ENCODE data around the gene AURKAIP1. TPM values are rescaled to one million over a fixed set of nuclear protein-coding genes. Genes with fewer than 3 reads are reported as not detected.

AURKAIP1 gene
- total and polyA plus RNA-seq, 7 experiments from 2014 or later, result 53.8 to 160 (median 65.2) TPM

DNA sequence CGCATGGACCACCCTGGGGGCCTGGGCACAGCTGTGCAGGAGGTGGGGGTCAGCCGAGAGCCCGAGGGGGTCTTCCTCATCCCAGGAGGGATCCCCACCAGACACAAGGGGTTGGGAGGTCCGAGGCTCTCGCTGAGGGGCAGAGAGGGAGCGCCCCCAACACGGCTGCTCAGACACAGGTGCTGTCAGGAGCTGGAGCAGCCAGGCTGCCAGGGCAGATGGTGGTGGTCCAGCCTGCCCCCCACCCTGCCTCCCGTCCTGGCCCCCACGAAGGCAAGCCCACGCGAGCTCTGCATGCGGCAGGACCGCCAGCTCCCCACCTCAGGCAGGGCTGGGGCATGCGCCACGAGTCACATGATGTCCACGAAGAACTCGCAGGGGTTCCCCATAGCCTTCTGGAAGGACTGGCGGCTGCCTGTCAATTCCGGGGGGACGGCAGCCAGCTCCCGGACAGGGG lies 39.2 kb downstream of the AURKAIP1 start:
- Mint-ChIP-seq H3K9me3 (peaks cover 0 to 3% (median 0%) of the 10 kb centered on the region in 11 donors), H3K27me3 (no peaks in the 10 kb centered on the region), H3K4me1 (no peaks in the 10 kb centered on the region), H3K27ac (no peak overlapping the region), H3K36me3 (peaks cover 0 to 5% (median 0%) of the 10 kb centered on the region in 5 donors), H3K4me3 (no peak overlapping the region)
- Histone ChIP-seq H3K27ac (ENCODE audit: low read depth, low read length) (no peak overlapping the region), H3K4me3 (ENCODE audit: low read length) (no peak overlapping the region), H3K36me3 (ENCODE audit: control insufficient read depth in 2 of 3, insufficient read depth in 3 of 3, low read length in 3 of 3) (peaks cover 0 to 23% (median 0%) of the 10 kb centered on the region in 3 experiments), H3K27me3 (ENCODE audit: control insufficient read depth in 2 of 2, insufficient read depth in 2 of 2, low read length in 2 of 2) (no peaks in the 10 kb centered on the region), H3K4me1 (ENCODE audit: control insufficient read depth in 2 of 2, insufficient read depth in 2 of 2, low read length in 2 of 2) (no peaks in the 10 kb centered on the region), H3K9me3 (ENCODE audit: control insufficient read depth in 2 of 3, low read length in 3 of 3) (no peaks in the 10 kb centered on the region)
- CTCF ChIA-PET, result no interaction called here
- POLR2A ChIA-PET, result interaction anchor here (0.7 to 1.3 kb wide), 2 partner anchors 12 to 16 kb away, joined by 3 read pairs; no protein-coding TSS in a partner anchor
- DNase-seq (no peak), ATAC-seq (no peak)
- intact Hi-C loops (cut with micrococcal nuclease), result no loop called here

DNA sequence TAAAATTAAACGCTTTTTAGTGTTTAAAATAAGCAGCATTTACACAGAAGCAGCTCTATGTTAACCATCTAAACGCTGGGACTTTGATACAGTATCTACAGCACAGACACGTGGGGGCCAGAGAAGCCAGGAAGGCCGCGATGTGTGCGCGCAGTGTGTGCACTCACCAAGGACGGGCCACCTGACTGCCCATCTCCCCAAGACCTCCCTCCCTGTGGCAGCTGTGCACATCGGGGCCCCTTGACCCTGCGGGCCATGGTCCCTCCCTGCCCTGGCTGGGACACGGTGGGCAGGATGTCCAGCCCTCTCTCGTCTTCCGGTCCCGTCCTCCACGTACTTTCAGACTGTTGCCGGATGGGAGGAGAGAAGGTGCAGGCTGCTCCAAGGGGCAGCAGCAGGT lies 39.7 kb downstream of the AURKAIP1 start:
- Mint-ChIP-seq H3K27ac (no peak overlapping the region), H3K4me3 (no peak overlapping the region), H3K4me1 (no peaks in the 10 kb centered on the region), H3K27me3 (no peaks in the 10 kb centered on the region), H3K36me3 (peaks cover 0 to 4% (median 0%) of the 10 kb centered on the region in 5 donors), H3K9me3 (no peaks in the 10 kb centered on the region)
- DNase-seq (no peak), ATAC-seq (no peak)
- peaks cover 0 to 21% (median 0%) of the 10 kb centered on the region in 3 experiments for H3K36me3 ChIP-seq (ENCODE audit: control insufficient read depth in 2 of 3, insufficient read depth in 3 of 3, low read length in 3 of 3)
- POLR2A ChIA-PET, result interaction anchor here (1.3 kb wide), 1 partner anchor 13 kb away, joined by 3 read pairs; no protein-coding TSS in a partner anchor
- CTCF ChIA-PET, result no interaction called here
- H3K9me3 ChIP-seq (ENCODE audit: control insufficient read depth in 2 of 3, low read length in 3 of 3), result no peaks in the 10 kb centered on the region
- H3K4me1 ChIP-seq (ENCODE audit: control insufficient read depth in 2 of 2, insufficient read depth in 2 of 2, low read length in 2 of 2), result no peaks in the 10 kb centered on the region
- H3K4me3 ChIP-seq (ENCODE audit: low read length), result no peak overlapping the region
- intact Hi-C loops (cut with micrococcal nuclease), result no loop called here
- no peaks in the 10 kb centered on the region for H3K27me3 ChIP-seq (ENCODE audit: control insufficient read depth in 2 of 2, insufficient read depth in 2 of 2, low read length in 2 of 2)
- no peak overlapping the region for H3K27ac ChIP-seq (ENCODE audit: low read depth, low read length)

DNA sequence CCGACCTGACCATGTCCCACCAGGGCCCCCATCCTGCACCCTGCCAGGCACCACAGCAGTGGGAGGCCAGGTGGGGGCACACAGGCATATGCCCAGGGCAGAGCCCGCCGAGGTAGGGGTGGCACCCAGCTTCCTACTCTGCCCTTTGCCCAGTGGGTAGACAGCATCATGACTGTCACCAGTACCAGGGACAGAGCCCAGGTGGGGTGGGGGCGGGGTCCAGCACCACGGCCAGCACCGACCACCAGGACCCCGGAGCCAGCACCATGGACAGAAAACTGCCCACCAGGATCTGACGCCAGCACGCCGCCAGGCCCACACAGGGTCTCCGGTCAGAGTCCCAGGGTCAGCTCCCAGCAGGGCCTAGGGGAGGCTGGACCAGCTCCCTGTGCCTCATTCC lies 40.2 kb downstream of the AURKAIP1 start:
- Mint-ChIP-seq H3K27ac (no peak overlapping the region), H3K4me3 (no peak overlapping the region), H3K27me3 (no peaks in the 10 kb centered on the region), H3K4me1 (peaks cover 0 to 2% (median under 1%) of the 10 kb centered on the region in 7 donors), H3K36me3 (peaks cover 0 to 4% (median 0%) of the 10 kb centered on the region in 5 donors), H3K9me3 (no peaks in the 10 kb centered on the region)
- Histone ChIP-seq H3K9me3 (ENCODE audit: control insufficient read depth in 2 of 3, low read length in 3 of 3) (no peaks in the 10 kb centered on the region), H3K27ac (ENCODE audit: low read depth, low read length) (no peak overlapping the region), H3K4me3 (ENCODE audit: low read length) (no peak overlapping the region), H3K36me3 (ENCODE audit: control insufficient read depth in 2 of 3, insufficient read depth in 3 of 3, low read length in 3 of 3) (peaks cover 0 to 17% (median 0%) of the 10 kb centered on the region in 3 experiments), H3K4me1 (ENCODE audit: control insufficient read depth in 2 of 2, insufficient read depth in 2 of 2, low read length in 2 of 2) (no peaks in the 10 kb centered on the region), H3K27me3 (ENCODE audit: control insufficient read depth in 2 of 2, insufficient read depth in 2 of 2, low read length in 2 of 2) (no peaks in the 10 kb centered on the region)
- ChIA-PET CTCF (no interaction called here), POLR2A (no interaction called here)
- no peak for ATAC-seq
- DNase-seq, result no peak
- intact Hi-C loops (cut with micrococcal nuclease), result no loop called here

DNA sequence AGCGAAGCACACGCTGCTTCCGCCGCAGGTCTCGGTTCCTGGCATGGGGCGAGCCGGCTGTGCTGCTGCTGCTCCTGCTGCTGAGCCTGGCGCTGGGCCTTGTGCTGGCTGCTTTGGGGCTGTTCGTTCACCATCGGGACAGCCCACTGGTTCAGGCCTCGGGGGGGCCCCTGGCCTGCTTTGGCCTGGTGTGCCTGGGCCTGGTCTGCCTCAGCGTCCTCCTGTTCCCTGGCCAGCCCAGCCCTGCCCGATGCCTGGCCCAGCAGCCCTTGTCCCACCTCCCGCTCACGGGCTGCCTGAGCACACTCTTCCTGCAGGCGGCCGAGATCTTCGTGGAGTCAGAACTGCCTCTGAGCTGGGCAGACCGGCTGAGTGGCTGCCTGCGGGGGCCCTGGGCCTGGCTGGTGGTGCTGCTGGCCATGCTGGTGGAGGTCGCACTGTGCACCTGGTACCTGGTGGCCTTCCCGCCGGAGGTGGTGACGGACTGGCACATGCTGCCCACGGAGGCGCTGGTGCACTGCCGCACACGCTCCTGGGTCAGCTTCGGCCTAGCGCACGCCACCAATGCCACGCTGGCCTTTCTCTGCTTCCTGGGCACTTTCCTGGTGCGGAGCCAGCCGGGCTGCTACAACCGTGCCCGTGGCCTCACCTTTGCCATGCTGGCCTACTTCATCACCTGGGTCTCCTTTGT lies 41.3 kb downstream of the AURKAIP1 start:
- Mint-ChIP-seq H3K9me3 (no peaks in the 10 kb centered on the region), H3K27ac (no peak overlapping the region), H3K36me3 (peaks cover 0 to 5% (median 0%) of the 10 kb centered on the region in 5 donors), H3K4me3 (no peak overlapping the region), H3K4me1 (peaks cover 0 to 7% (median 4%) of the 10 kb centered on the region in 7 donors), H3K27me3 (no peaks in the 10 kb centered on the region)
- no peak overlapping the region for H3K4me3 ChIP-seq (ENCODE audit: low read length)
- ChIA-PET POLR2A (no interaction called here), CTCF (no interaction called here)
- H3K9me3 ChIP-seq (ENCODE audit: control insufficient read depth in 2 of 3, low read length in 3 of 3), result no peaks in the 10 kb centered on the region
- ATAC-seq (no peak), DNase-seq (no peak)
- peaks cover 0 to 15% (median 0%) of the 10 kb centered on the region in 3 experiments for H3K36me3 ChIP-seq (ENCODE audit: control insufficient read depth in 2 of 3, insufficient read depth in 3 of 3, low read length in 3 of 3)
- intact Hi-C loops (cut with micrococcal nuclease), result no loop called here
- H3K27ac ChIP-seq (ENCODE audit: low read depth, low read length), result no peak overlapping the region
- no peaks in the 10 kb centered on the region for H3K4me1 ChIP-seq (ENCODE audit: control insufficient read depth in 2 of 2, insufficient read depth in 2 of 2, low read length in 2 of 2)
- no peaks in the 10 kb centered on the region for H3K27me3 ChIP-seq (ENCODE audit: control insufficient read depth in 2 of 2, insufficient read depth in 2 of 2, low read length in 2 of 2)

DNA sequence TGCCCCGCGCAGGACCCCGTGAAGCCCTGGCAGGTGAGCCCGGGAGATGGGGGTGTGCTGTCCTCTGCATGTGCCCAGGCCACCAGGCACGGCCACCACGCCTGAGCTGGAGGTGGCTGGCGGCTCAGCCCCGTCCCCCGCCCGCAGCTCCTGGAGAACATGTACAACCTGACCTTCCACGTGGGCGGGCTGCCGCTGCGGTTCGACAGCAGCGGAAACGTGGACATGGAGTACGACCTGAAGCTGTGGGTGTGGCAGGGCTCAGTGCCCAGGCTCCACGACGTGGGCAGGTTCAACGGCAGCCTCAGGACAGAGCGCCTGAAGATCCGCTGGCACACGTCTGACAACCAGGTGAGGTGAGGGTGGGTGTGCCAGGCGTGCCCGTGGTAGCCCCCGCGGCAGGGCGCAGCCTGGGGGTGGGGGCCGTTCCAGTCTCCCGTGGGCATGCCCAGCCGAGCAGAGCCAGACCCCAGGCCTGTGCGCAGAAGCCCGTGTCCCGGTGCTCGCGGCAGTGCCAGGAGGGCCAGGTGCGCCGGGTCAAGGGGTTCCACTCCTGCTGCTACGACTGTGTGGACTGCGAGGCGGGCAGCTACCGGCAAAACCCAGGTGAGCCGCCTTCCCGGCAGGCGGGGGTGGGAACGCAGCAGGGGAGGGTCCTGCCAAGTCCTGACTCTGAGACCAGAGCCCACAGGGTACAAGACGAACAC lies 42.1 kb downstream of the AURKAIP1 start:
- ChIA-PET POLR2A (no interaction called here), CTCF (no interaction called here)
- H3K36me3 Mint-ChIP-seq, result peaks cover 0 to 5% (median 0%) of the 10 kb centered on the region in 5 donors
- Histone ChIP-seq H3K27ac (ENCODE audit: low read depth, low read length) (no peak overlapping the region), H3K27me3 (ENCODE audit: control insufficient read depth in 2 of 2, insufficient read depth in 2 of 2, low read length in 2 of 2) (no peaks in the 10 kb centered on the region), H3K4me3 (ENCODE audit: low read length) (no peak overlapping the region), H3K9me3 (ENCODE audit: control insufficient read depth in 2 of 3, low read length in 3 of 3) (no peaks in the 10 kb centered on the region), H3K4me1 (ENCODE audit: control insufficient read depth in 2 of 2, insufficient read depth in 2 of 2, low read length in 2 of 2) (no peaks in the 10 kb centered on the region), H3K36me3 (ENCODE audit: control insufficient read depth in 2 of 3, insufficient read depth in 3 of 3, low read length in 3 of 3) (peaks cover 0 to 17% (median 0%) of the 10 kb centered on the region in 3 experiments)
- intact Hi-C loops (cut with micrococcal nuclease), result no loop called here
- H3K27ac Mint-ChIP-seq, result no peak overlapping the region
- H3K4me3 Mint-ChIP-seq, result no peak overlapping the region
- DNase-seq, result no peak
- peaks cover 0 to 7% (median 4%) of the 10 kb centered on the region in 7 donors for H3K4me1 Mint-ChIP-seq
- H3K9me3 Mint-ChIP-seq, result no peaks in the 10 kb centered on the region
- H3K27me3 Mint-ChIP-seq, result no peaks in the 10 kb centered on the region
- no peak for ATAC-seq

DNA sequence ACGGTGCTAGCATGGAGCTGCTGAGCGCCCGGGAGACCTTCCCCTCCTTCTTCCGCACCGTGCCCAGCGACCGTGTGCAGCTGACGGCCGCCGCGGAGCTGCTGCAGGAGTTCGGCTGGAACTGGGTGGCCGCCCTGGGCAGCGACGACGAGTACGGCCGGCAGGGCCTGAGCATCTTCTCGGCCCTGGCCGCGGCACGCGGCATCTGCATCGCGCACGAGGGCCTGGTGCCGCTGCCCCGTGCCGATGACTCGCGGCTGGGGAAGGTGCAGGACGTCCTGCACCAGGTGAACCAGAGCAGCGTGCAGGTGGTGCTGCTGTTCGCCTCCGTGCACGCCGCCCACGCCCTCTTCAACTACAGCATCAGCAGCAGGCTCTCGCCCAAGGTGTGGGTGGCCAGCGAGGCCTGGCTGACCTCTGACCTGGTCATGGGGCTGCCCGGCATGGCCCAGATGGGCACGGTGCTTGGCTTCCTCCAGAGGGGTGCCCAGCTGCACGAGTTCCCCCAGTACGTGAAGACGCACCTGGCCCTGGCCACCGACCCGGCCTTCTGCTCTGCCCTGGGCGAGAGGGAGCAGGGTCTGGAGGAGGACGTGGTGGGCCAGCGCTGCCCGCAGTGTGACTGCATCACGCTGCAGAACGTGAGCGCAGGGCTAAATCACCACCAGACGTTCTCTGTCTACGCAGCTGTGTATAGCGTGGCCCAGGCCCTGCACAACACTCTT lies 42.8 kb downstream of the AURKAIP1 start:
- H3K9me3 ChIP-seq (ENCODE audit: control insufficient read depth in 2 of 3, low read length in 3 of 3), result no peaks in the 10 kb centered on the region
- Mint-ChIP-seq H3K4me1 (peaks cover 0 to 7% (median 4%) of the 10 kb centered on the region in 7 donors), H3K27me3 (no peaks in the 10 kb centered on the region), H3K36me3 (peaks cover 0 to 5% (median 0%) of the 10 kb centered on the region in 5 donors), H3K27ac (no peak overlapping the region), H3K9me3 (no peaks in the 10 kb centered on the region), H3K4me3 (no peak overlapping the region)
- H3K4me3 ChIP-seq (ENCODE audit: low read length), result no peak overlapping the region
- ATAC-seq, result no peak
- no peak overlapping the region for H3K27ac ChIP-seq (ENCODE audit: low read depth, low read length)
- H3K27me3 ChIP-seq (ENCODE audit: control insufficient read depth in 2 of 2, insufficient read depth in 2 of 2, low read length in 2 of 2), result no peaks in the 10 kb centered on the region
- peaks cover 0 to 20% (median 0%) of the 10 kb centered on the region in 3 experiments for H3K36me3 ChIP-seq (ENCODE audit: control insufficient read depth in 2 of 3, insufficient read depth in 3 of 3, low read length in 3 of 3)
- DNase-seq, result no peak
- no peaks in the 10 kb centered on the region for H3K4me1 ChIP-seq (ENCODE audit: control insufficient read depth in 2 of 2, insufficient read depth in 2 of 2, low read length in 2 of 2)
- intact Hi-C loops (cut with micrococcal nuclease), result no loop called here
- CTCF ChIA-PET, result no interaction called here
- POLR2A ChIA-PET, result no interaction called here
